ENCODE measurements around the gene TC2N.

TC2N gene

DNA sequence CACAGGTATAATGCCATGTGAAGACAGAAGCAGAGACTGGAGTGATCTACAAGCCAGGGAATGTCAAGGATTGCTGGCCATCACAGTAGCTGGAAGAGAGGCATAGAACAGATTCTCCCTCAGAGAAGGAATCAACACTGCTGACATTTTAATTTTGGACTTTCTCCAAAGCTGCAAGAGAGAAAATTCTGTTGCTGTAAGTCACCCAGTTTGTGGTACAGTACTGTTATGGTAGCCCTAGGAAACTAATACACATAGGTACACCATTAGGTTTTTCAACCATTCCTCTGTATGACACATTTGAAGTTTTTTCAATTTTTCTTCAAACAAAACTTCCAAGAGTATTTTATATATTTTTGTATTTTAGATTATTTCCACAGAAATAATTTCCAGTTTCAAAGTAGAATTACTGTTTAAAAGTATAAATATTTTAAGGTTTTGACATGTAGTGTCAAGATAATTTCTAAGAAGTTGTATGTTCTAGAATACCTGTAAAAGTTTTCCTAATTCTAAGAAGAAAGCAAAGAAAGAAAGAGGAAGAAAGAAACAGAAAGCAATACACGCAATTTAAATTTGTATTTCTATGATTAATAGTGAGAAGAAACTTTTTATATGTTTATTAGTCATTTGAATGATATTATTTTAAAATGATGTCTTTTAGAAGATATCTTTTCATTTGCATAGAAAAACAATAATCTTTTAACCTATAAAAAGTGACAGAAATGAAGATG is 70.6 kb downstream of the TC2N start:
- DNase-seq (ENCODE audit: low read depth): peak; percentile 27
- TF ChIP-seq, protein P1, sequence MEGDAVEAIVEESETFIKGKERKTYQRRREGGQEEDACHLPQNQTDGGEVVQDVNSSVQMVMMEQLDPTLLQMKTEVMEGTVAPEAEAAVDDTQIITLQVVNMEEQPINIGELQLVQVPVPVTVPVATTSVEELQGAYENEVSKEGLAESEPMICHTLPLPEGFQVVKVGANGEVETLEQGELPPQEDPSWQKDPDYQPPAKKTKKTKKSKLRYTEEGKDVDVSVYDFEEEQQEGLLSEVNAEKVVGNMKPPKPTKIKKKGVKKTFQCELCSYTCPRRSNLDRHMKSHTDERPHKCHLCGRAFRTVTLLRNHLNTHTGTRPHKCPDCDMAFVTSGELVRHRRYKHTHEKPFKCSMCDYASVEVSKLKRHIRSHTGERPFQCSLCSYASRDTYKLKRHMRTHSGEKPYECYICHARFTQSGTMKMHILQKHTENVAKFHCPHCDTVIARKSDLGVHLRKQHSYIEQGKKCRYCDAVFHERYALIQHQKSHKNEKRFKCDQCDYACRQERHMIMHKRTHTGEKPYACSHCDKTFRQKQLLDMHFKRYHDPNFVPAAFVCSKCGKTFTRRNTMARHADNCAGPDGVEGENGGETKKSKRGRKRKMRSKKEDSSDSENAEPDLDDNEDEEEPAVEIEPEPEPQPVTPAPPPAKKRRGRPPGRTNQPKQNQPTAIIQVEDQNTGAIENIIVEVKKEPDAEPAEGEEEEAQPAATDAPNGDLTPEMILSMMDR (IDR thresholded peaks at IDR 0.05; ENCODE audit: low read depth, low read length, missing control alignments): no peak
- in situ Hi-C loops (cut with HindIII; ENCODE audit: low sequenced_read_pairs): no loop called here
- H3K4me3 ChIP-seq (ENCODE audit: low read depth, low read length): no peak overlapping the region

DNA sequence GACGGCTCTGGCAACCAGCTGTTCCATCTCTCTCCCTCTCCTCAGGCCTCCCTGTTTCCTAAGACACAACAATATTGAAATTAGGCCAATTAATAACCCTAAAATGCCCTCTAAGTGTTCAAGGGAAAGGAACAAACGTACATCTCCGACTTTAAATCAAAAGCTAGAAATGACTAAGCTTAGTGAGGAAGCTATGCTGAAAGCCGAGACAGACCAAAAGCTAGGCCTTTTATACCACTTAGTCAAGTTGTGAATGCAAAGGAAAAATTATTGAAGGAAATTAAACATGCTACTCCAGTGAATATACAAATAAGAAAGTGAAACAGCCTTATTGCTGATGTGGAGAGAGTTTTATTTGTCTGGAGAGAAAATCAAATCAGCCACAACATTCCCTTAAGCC is 73.6 kb downstream of the TC2N start:
- in situ Hi-C loops (cut with HindIII; ENCODE audit: low sequenced_read_pairs): no loop called here

DNA sequence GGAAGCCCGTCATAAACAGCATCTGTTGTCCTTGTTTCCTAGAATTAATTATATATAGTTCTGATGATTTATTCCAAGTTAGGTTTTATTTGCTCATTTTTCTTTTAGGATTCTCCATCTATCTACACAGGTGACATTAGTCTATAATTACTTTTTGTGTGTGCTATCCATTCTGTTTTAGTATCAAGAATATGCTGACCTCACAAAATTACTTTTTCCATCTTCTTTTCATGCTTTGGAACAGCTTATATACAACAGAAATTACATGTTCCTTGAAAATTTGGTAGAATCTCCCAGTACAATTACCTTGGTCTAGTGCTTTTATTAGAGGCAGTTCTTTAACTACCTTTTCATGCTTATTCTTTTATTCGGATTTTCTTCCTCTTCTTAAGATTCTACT is 81.1 kb downstream of the TC2N start:
- no peak for DNase-seq (ENCODE audit: low read depth)
- in situ Hi-C loops (cut with HindIII; ENCODE audit: low sequenced_read_pairs): no loop called here
- TF ChIP-seq, protein P1 (IDR thresholded peaks at IDR 0.05; ENCODE audit: low read depth, low read length, missing control alignments): no peak
- H3K4me3 ChIP-seq (ENCODE audit: low read depth, low read length): no peak overlapping the region

More for the DNA sequence above, 73.6 kb downstream of the TC2N start:
- DNase-seq (ENCODE audit: low read depth): no peak
- TF ChIP-seq, protein P1 (IDR thresholded peaks at IDR 0.05; ENCODE audit: low read depth, low read length, missing control alignments): no peak
- no peak overlapping the region for H3K4me3 ChIP-seq (ENCODE audit: low read depth, low read length)

DNA sequence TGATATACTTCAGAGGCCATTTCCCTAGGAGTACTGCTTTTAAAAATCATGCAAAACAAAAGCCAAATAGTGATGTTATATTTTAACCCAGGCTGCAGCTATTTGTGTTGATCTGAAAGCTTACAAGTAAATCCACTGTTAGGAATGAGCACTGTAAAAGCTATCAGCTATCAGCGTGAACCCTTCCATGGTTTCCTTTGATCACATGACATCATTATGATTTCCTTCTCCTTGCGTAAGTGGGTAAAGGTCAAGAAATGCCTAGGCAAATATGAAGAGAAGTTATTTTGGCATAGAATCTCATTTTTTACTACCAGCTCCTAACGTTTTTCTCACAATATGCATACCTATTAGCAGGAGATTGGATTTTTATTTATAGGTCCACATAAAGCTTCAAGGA is 86.9 kb downstream of the TC2N start:
- in situ Hi-C loops (cut with HindIII; ENCODE audit: low sequenced_read_pairs): no loop called here
- no peak overlapping the region for H3K4me3 ChIP-seq (ENCODE audit: low read depth, low read length)
- TF ChIP-seq, protein P1 (IDR thresholded peaks at IDR 0.05; ENCODE audit: low read depth, low read length, missing control alignments): no peak
- DNase-seq (ENCODE audit: low read depth): no peak

DNA sequence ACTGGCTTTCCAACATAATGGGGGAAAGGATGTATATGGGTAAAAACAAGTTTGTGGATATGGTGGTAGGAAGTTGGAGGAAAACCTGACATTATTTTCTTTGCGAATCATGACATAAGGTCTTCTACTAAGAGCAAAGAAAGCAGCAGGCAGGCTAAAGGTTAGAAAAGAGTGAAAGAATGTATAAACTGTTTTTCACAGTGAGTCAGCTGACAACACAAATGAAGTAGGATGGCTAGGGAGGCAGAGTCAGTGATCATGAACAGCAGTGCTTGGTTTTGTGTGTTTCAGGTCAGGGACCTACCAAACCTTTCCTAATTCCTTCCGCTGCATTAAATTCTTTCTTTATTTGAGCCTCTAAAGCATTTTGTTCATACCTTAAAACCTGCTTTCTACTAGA is 89.1 kb downstream of the TC2N start:
- H3K4me3 ChIP-seq (ENCODE audit: low read depth, low read length): no peak overlapping the region
- TF ChIP-seq, protein P1 (IDR thresholded peaks at IDR 0.05; ENCODE audit: low read depth, low read length, missing control alignments): no peak
- in situ Hi-C loops (cut with HindIII; ENCODE audit: low sequenced_read_pairs): no loop called here
- no peak for DNase-seq (ENCODE audit: low read depth)

DNA sequence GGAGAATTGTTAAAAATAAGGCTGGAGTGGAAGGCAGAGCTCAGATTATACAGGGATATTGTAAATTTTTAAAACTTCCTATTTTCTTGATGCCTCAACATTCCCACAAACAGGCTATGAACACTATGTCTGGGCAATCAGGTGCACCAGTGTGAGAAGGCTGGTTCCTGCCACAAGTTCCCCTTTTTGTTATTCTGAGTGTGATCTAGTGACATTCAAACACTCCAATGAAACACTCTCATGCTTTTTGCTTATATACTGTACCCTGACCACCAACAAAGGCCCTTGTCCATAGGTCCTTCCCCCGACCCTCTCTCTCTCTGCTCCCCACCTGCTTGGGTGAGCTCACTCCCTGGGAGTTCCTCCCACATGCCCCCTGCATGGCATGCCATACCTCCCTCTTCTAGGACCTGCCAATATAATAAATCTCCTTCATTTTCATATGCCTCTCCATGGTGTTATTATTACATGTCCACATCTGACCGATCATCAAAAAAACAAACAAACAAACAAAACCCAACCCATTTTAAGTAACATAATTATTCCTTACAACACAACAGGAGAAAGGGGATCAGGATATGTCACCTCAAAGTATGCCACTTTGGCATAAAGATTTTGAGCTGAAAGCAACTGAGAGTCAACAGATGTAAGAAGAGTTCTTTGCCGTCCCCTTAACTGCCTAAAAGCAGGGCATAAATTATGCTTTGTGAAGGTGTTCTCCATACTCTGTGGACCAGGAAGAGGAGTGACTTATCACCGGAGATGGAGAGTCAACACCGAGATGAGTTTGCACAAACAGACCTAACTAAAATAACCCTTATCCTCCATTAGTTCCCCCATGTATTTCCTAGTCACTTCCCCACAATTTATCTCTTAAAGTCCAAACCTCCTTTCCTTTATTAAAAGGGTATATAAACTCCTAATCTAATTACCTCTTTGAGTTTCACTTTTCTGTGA is 92.9 kb downstream of the TC2N start:
- no peak for DNase-seq (ENCODE audit: low read depth)
- H3K4me3 ChIP-seq (ENCODE audit: low read depth, low read length): no peak overlapping the region
- in situ Hi-C loops (cut with HindIII; ENCODE audit: low sequenced_read_pairs): no loop called here
- TF ChIP-seq, protein P1 (IDR thresholded peaks at IDR 0.05; ENCODE audit: low read depth, low read length, missing control alignments): no peak

Measured in astrocyte of the cerebellum (primary cell).